GM12872 (cell line): Measurements from ENCODE around the gene HAPSTR1.

Source experiments
- CTCF ChIP-seq: IDR thresholded peaks from 3 replicates; pipeline ENCODE4 v1.5.1; 2011; ENCODE audit warnings: low read depth, mild to moderate bottlenecking, low read length, moderate library complexity; ENCODE audit not compliant: insufficient read depth

The HAPSTR1 gene, protein sequence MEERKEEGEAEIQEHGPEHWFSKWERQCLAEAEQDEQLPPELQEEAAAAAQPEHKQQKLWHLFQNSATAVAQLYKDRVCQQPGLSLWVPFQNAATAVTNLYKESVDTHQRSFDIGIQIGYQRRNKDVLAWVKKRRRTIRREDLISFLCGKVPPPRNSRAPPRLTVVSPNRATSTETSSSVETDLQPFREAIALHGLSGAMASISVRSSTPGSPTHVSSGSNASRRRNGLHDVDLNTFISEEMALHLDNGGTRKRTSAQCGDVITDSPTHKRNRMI

GRCh38 chr16:9090960-9091866 lies at the start of gene HAPSTR1:
Gene HAPSTR1 (plus strand): TSS chr16:9091644. CDS start chr16:9092045, 401 bp downstream.
- TF ChIP-seq CTCF, result no peak

DNA sequence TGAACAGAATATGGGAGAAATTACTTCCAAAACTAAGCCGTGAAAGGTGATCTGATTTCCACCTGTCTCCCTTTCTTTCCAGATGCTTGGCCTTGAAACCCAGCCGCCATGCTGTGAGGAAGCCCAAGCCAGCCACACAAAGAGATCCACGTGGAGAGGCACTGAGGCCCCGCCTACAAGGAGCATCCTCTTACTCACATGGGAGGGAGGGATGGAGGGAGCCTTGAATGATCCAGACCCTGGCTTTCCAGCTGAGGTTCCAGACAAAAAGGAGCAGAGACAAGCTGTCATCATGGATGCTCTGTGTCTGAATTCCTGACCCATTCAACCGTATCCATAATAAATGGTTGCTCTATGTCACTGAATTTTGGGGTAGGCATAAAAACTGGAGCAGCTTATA lies 48.9 kb upstream of the HAPSTR1 start:
- no peak for TF ChIP-seq CTCF

DNA sequence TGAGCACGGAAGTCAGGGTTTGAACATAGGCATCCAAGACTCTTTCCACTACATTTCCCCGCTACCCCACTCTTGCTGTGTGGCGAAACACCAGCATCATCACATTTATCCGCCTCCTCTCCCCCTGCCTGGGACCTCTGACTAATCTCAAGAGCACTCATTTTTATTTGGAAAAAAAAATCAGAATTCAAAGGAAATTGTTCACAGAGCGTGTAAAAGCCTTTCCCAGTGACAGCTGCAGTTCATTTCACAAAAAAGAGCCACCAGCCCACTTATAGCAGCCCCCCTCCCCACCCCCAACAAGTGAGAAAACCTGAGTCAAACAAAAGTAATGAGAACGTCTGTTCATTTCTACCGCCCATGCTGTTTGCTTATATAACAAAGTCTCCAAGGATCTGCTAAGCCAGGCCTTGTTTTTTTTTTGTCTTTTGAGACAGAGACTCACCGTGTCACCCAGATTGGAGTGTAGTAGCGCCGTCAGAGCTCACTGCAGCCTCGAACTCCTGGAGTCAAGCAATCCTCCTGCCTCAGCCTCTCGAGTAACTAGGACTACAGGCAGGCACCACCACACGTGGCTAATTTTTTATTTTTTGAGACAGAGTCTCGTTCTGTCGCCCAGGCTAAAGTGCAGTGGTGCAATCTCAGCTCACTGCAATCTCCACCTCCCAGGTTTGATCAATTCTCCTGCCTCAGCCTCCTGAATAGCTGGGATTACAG lies 48.3 kb upstream of the HAPSTR1 start:
- no peak for TF ChIP-seq CTCF

DNA sequence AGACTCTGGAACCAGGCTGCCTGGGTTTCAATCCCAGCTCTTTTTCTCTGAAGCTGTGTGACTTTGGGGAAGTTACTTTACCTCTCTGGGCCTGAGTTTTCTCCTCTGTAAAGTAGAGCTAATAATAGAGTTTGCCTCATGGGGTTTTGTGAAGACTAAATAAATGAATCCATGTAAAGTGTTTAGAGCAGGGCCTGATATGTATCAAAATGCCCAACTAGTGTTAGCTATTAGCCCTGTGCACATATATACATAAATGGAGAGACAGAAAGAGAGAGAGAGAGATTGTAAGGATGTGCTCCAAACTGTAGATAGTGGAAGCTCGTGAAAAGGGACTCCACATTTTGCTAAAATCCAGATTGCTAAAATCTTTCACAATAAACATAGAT lies 44.8 kb upstream of the HAPSTR1 start:
- no peak for TF ChIP-seq CTCF

GRCh38 chr16:9047689-9048301 lies 43.6 kb upstream of the HAPSTR1 start:
- no peak for TF ChIP-seq CTCF

DNA sequence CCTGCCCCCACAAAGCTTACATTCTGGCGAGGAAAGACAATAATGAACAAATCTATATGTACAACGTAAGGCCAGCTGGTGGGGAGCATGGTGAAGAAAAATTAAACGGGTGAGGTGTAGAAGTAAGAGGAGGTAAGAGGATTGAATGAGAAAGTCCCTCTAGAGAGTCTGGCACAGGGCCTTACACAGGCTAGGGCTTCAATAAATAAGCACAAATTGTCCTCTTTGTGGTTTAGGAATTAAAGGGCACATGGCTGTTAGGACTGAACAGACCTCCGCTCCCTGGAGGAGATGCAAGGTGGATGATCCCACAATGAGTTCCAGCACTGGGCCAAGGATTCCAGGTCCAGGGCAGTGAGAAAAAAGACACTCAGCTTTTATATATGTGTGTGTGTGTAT lies 43.1 kb upstream of the HAPSTR1 start:
- TF ChIP-seq CTCF, result no peak

GRCh38 chr16:9049241-9049640 lies 42.2 kb upstream of the HAPSTR1 start:
- TF ChIP-seq CTCF, result no peak
